ENCODE results near the gene SERPINA5. TPM values are rescaled to one million over a fixed set of nuclear protein-coding genes. Genes with fewer than 3 reads are reported as not detected.

Gene SERPINA5
- total and polyA plus RNA-seq, 10 of the 15 experiments (the other 5 are each of a cell fraction or from before 2014, with no cell fraction given): 0.90 TPM; not detected in 9

DNA sequence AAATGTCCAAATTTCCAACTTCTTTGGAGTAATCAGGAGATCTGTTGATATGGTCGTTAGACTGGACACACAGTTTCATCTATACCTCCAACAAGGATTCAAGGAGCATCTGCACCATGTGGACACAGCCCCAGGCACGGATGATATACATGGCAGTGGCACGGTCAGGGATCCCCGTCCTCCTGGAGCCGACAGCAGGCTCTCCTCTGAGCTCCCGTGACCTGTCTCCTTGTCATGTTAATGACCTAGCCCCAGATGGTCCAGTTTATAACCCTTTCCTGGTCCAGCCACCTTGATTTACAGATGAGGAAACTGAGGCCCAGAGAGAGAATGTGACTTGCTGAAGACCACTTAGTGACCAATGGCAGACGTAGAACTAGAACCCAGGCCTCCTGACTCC lies 36.5 kb upstream of the SERPINA5 start:
- FAIRE-seq (no peak), DNase-seq (ENCODE audit: low read depth, low spot score) (no peak), ATAC-seq (no peak)
- H3K36me3 ChIP-seq (ENCODE audit: control insufficient read depth in 2 of 2, insufficient read depth in 2 of 2, low read length in 1 of 2): no peaks in the 10 kb centered on the region
- H4K20me1 ChIP-seq (ENCODE audit: control insufficient read depth, insufficient read depth): no peaks in the 10 kb centered on the region
- no peak overlapping the region for H3K4me2 ChIP-seq (ENCODE audit: control insufficient read depth, insufficient read depth)
- BruUV-seq (replicated peaks): no TSS peak
- H3K27me3 ChIP-seq (replicated peaks in 1 of 2; ENCODE audit: control insufficient read depth in 2 of 2, insufficient read depth in 2 of 2, low read length in 1 of 2): peaks cover 0 to 4% of the 10 kb centered on the region in 2 experiments; a peak in 2 of 4 replicates
- in situ Hi-C loops (cut with MboI) (loop anchor here (5.0 kb wide), 1 partner anchor 112 kb away; no protein-coding TSS in a partner anchor), intact Hi-C loops (cut with micrococcal nuclease; ENCODE audit: unreplicated experiment) (no loop called here)
- no peaks in the 10 kb centered on the region; the same call in 2 of the 3 replicates for H3K9me3 ChIP-seq (replicated peaks; ENCODE audit: control insufficient read depth, insufficient read depth, low read length)
- no peak overlapping the region for H3K4me3 ChIP-seq
- POLR2A ChIA-PET: interaction anchor here (0.6 kb wide), 1 partner anchor 219 kb away, joined by 3 read pairs; no protein-coding TSS in a partner anchor
- no peaks in the 10 kb centered on the region for H3K79me2 ChIP-seq (ENCODE audit: control insufficient read depth, insufficient read depth, low read length)
- WGBS (ENCODE audit: insufficient coverage, insufficient replicate concordance, low lambda C conversion rate, missing lambda C conversion rate): 48% methylated on average over 7 of the region's 7 CpGs
- TF ChIP-seq CREB1 (IDR thresholded peaks at IDR 0.05; ENCODE audit: low read depth) (no peak), ZSCAN29 (IDR thresholded peaks at IDR 0.05) (no peak), REST (IDR thresholded peaks at IDR 0.05; ENCODE audit: low read depth, low read length) (no peak), CBX5 (IDR thresholded peaks at IDR 0.05; ENCODE audit: low read depth) (no peak), MTA3 (IDR thresholded peaks at IDR 0.05; ENCODE audit: borderline replicate concordance, low read length) (no peak)
- peaks cover 3% of the 10 kb centered on the region; the same call in 1 of the 2 replicates for H3K4me1 ChIP-seq (ENCODE audit: control insufficient read depth, insufficient read depth, low read length)
- CTCF ChIA-PET: no interaction called here
- SMC1A ChIA-PET (ENCODE audit: uncharacterized antibody, unreplicated experiment): no interaction called here
- H3K27ac ChIP-seq (ENCODE audit: control insufficient read depth, insufficient read depth): no peak overlapping the region
- RAD21 ChIA-PET (ENCODE audit: unreplicated experiment): no interaction called here
- no peak overlapping the region for H2AFZ ChIP-seq (ENCODE audit: control insufficient read depth, low read depth, low read length)
- H3K9ac ChIP-seq (ENCODE audit: control insufficient read depth, insufficient read depth, low read length): no peak overlapping the region
